HG02852 (cell line): ENCODE data around the gene POC1B.
A peak's percentile ranks its signal among the peaks of the same experiment; 100 is the strongest.

Experiments
- ATAC-seq: cut with Tn5 transposase; IDR thresholded peaks from one replicate; pipeline ENCODE4 v1.9.1; 2021; ENCODE audit warnings: mild to moderate bottlenecking, moderate library complexity; ENCODE audit not compliant: unreplicated experiment

POC1B gene

DNA sequence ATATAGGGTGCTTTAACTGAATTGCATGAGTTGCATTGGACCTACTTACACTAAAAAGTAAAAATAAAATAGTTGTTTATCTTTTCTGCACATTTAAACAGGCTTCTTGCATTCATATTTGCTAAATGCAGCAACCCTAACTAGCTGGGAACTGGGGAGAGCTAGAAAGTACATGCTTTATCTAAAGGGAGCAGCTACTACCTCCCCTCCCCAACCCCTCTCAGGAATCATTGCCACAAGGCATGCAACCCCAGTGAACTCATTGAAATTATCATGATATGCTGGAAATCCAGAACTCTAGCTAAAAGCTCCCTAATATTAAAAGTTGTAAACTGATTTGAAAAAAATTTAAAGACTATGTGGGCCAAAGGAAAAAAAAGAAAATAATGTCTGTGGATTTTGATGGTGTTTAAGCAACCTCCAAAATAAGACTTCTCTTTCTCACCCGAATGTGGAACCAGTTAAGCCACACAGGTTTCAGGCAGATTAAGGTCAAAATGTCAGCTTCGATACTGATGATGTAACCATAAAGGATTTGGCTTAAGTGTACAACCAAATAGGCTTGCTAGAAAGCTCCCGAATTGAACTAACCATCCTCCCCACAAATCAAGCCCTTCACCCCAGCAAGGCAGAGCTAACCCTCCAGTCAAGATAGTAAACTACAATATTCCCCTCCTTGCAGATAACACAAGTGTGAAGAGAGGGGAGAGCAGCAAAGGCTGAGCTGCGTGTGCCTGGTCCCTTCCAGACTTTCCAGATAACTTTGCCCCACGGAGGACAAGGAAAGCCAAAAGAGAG lies 13.8 kb upstream of the POC1B start:
- ATAC-seq = no peak

DNA sequence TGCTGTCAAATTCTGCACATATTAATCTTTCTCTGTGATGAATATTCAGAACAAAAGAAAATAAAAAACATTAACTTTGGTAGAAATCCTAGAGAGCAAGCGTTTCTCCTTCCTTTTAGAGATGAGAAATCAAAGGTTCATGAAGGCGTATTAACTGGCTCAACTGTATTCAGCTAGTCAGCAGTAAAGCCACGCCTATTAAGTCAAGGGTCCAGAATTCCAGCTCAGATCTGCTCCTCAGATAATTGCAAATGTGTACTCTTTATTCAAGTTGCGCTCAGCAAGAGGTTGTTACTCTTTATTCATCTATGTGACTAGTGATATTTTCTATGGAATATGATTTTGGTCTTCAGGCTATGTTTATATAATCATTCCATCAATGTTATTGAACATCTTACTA lies 13.1 kb upstream of the POC1B start:
- ATAC-seq = no peak

DNA sequence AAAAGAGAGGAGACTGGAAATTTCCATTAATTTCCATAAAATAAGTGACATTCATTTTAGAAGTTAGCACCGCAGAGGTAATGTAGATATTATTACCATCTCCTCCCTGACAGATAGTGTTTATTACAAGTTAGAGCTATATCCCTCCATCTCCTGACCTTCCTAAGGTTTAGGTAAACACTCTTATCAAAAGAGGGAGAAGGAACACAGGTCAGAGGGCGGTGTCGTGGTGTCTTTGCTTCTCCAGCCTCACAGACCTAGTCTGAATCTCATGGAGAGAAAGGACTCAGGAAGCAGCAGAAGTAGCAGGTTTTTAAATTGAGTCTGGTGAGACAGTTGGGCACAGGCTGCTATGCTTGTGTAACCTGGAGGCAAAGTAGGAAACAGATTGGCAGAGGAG lies 11.5 kb upstream of the POC1B start:
- ATAC-seq = no peak

DNA sequence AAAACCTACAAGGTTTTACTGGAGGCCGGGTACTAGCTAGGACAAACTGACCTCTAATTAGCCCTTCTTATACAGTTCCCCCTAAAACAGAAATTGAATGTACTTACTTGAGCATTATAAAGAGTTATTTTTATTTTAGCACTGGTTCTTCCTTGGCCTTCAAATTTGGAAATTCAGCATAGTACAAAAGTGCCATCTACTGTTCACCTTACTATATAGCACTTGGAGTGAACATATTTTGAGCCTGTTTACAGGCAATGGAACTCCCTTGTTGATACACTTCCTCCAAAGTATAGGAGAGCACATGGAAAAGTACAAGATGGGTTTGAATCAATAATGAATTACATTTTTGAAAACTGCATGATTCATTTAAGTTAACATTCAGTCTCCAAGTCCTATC lies 3.9 kb upstream of the POC1B start:
- peak; percentile 13 for ATAC-seq

DNA sequence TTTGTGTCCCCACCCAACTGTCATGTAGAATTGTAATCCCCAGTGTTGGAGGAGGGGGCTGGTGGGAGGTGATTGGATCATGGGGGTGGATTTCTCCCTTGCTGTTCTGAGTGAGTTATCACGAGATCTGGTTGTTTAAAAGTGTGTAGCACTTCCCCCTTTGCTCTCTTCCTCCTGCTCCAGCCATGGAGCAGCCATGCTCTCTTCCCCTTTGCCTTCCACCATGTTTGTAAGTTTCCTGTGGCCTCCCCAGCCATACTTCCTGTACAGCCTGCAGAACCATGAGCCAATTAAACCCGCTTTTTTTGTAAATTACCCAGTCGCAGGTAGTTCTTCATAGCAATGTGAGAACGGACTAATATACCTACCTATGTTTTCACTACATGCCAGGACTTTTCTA lies 2.6 kb upstream of the POC1B start:
- ATAC-seq = no peak

DNA sequence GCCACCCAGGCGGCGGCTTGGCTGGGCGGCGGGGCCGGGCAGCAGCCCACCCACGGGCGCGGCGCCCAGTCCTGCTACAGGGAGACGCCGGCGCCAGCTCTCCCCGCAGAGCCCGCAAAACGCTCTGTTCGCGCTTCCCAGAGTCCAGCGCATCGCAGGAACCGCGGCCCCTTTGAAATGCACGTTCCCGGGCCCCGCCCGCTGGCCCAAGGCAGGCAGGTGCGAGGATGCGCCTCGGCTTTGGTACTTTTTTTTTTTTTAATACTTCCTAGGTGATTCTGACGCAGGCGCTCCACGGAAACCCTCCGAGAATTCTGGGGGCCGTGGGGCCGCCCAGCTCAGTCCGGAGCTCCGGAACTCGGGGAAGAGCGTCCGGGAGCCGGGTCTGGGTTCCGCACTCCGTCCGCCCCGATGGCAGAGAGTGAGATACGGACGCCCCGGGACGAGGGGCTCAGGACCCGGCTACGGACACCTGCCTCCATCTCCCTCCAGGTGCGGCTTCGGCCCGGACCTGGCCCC lies 483 bp downstream of the POC1B start:
- ATAC-seq = peak; percentile 28

DNA sequence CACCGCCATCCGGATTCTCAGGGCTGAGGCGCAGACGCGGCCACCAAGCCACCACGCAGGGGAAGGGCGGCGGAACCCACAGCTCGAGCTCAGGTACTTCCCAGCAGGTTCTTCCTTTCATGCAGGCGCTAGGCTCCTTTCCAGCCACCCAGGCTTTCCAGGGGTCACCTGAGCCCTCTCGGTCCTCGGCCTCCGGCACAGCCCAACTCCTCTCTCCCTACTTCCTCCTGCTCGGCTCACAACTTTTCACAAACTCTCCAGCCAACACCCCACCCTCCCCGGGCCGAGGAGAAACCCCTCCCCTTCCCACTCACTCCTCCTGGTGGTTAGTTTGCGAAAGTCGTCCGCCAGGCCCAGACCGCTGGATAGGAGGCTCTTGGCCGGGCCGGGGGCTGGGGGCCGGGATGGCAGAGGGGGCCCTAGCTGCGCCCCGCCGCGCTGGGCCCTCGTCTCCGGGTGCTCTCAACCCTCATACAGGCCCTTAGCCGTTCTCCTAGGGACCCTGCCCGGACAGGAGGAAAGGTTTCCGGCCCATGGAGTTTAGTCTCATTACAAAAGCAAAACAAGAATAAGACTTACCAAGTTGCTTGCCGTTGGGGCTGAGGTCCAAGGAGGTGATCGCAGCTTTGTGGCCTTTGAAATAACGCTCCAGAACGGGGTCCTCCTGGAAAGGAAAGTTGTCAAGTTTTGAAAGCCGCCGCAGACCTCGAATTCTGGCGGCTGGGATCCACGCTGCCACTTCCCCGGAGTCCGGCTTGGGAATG lies 1.1 kb downstream of the POC1B start, which contains the start of gene GALNT4:
GALNT4 (minus strand) TSS at position 256 of the 764 bp plus-strand sequence; CDS start at position 9, 247 bp downstream.
- peak; percentile 73 for ATAC-seq

DNA sequence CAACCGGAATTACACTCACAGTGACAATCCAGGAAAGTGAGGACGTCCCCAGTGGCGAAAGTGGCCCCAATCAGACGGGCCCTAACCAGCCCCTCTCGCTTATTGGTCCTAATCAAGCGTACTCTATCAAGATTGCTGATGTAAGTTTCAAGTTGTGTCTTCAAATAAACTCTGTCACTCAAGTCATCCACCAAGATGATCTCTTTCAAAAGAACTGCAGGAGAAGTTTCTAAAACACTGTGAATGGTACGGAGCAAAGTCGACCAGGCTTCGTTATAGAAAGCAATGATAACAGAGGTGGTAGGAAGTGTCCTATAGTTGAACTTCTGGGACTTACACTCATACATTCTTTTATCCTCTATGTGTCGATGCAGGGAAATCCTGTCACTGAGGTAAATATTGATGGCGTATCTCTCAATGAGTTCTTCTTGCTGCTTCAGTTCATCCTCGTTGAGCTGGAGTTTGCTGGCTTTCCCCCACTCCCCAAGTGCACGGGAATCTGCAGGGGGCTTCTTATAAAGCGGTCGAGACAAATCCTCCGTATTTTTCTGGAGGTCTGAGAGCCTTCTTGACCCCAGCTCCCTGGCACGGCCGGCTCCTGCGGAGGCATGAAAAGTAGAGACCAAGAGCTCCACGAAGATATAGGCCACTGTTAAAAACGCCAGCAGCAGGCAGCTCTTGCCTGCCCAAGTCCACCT lies 1.9 kb downstream of the POC1B start:
- ATAC-seq = no peak

DNA sequence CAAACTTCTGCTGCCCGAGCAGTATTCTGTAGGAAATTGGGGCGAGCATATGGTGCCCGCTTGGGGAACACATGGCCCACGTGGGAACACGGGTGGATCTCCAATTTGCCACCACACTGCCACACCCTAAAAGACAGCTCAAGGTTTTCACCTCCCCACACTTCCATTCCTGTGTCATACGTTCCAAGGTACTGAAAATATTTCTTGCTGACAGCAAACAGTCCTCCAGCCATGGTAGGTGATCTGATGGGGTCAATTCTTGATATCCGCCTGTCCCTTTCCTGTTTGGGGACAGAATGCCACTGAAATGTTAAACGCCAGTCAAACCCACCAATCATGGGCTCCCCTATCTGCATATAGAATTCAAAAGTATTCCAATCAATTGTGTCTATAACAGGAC lies 2.5 kb downstream of the POC1B start:
- ATAC-seq = no peak

DNA sequence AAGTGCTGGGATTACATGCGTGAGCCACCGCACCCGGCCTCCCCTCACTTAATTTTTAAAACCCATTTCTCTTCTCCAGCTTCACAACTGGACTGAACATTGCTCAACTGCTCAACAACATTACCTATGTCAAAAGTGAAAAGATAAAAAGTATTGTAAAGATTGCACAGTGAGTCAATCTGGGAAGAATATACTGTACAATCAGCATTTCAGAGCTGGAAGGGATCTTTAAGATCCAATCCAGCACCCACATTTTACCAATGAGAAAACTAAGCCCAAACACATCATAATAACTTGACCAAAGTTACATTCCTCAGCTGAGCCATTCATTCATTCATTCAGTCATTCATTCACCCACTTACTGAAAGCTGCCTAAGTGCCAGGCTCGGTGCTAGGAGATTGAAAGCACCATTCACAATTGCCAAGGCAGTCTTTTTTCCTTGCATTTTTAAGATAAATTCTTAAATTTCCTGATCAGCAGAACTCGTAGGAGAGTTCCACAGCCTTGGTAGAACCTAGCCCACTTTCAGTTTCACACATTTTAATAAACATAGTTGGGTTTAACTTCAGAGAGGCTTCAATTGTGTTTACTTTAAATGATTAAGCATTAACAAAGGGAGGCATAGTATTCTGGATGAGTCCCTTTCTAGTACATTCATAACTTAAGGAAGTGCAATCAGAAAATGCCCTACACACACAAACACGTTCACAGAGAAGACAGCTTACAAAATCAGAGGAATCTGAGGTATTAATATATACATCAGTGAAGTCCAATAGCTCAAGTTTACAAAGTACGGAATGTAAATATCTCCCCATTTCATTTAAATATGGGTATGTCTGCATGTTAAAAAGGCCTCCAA lies 4.3 kb downstream of the POC1B start:
- ATAC-seq = no peak

DNA sequence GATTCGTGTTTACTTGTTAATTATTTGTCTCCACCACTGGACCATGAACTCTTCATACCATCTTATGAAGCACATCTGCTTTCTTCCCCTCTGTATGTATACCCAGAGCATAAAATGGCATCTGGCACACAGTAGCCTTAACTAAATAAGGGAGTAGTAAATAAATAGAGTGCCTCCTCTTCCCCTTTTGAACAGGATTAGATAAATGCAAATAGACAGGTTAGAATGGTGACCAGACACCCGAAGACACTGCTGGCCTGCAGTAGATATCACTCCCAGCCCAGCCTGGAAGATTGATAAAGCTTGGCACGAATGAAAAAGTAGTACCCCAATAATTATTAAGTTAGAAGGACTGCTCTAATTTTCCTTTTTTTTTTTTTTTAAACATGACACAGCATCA lies 8.1 kb downstream of the POC1B start:
- no peak for ATAC-seq

DNA sequence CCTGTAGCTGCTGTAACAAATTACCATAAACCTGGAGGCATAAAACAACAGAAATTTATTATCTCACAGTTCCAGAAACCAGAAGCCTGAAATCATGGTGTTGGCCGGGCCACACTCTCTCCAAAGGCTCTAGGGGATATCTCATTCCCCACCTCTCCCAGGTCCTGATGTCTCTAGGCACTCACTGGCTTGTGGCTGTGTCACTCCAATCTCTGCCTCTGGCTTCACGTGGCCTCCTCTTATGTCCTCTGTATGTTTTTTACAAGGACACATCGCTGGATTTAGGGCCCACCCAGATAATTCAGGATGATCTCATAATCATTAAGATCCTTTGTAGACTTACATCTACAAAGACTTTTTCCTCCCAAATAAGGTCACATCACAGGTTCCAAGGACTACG lies 9.2 kb downstream of the POC1B start:
- no peak for ATAC-seq

DNA sequence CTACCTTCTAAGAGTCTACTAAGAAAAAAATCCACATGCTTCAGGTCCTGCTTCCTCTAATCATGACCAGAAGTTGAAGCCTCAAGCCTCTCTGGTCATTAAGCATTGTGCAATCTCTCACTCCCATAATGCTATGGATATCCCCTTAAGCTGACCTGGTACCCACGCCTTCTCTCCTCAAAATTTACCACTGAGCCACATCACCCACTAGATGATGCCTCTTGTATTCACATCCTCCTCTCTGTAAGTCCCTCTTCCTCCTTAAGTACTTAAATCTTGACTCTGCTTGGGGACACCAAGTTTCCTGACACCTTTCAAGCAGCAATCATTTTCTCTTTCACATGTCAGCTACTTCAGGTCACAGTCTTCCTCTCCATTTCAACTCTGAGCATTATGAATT lies 11.1 kb downstream of the POC1B start:
- peak; percentile 73 for ATAC-seq

DNA sequence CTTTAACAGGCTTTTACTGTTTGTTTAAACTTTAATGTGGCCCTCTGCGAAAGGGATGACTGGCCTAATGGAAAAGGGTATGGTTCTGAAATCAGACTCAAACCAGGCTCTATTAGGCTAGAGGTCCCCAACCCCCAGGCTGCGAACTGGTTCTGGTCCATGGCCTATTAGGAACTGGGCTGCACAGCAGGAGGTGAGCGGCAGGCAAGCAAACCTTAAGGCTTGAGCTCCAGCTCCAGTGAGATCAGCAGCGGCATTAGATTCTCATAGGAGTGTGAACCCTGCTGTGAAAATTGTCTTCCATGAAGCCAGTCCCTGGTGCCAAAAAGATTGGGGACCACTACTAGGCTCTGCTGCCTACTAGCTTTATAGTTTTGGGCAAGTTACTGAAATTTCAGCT lies 12.3 kb downstream of the POC1B start:
- ATAC-seq = no peak

DNA sequence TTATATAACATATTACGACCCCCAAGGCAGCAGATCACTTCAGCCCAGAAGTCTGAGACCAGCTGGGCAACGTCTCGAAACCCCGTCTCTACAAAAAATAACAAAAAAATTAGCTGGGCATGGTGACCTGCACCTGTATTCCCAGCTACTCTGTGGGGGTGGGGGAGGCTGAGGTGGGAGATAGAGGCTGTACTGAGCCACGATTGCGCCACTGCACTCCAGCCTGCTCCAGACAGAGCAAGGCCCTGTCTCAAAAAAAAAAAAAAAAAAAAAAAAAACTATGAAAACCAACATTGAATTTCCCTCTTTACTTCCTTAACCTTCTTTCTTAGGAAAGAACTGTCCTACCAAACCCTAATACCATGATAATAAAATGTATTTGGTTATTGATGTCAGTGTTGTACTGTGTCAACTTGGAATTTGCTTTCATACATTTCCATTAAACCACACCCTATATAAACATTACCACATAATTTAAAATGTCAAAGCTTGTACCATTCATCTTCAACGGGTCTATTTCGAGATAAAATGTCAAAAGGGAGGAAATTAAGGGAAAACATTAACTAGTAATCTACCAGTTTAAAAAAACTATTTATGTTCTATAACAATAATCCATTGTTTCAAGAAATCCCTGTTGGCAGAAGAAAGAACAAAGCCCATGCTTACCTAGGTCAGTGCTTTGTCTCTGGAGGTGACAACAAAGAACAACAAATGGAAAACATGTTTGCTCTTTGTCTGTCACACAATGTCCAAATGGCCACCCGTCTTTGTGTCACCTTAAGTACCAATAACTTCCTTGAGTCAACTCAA lies 18.6 kb downstream of the POC1B start:
- no peak for ATAC-seq

DNA sequence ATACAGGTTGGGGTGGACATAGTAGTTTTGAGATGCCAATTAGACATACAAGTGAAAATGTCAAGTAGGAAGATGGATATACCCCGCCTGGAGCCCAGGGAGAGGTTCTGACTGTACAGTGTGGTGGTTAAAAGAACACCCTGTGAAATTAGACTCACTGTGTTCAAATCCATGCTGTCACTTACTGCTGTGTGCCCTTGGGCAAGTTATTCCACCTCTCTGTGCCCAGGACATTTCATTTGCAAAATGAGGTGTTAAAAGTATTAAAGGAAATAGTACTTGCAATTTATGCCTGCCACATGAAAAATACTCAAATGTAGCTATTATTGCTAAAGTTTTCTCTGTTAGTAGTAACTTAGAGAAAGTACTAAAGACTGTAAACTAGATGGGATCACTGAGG lies 19.8 kb downstream of the POC1B start:
- ATAC-seq = no peak

DNA sequence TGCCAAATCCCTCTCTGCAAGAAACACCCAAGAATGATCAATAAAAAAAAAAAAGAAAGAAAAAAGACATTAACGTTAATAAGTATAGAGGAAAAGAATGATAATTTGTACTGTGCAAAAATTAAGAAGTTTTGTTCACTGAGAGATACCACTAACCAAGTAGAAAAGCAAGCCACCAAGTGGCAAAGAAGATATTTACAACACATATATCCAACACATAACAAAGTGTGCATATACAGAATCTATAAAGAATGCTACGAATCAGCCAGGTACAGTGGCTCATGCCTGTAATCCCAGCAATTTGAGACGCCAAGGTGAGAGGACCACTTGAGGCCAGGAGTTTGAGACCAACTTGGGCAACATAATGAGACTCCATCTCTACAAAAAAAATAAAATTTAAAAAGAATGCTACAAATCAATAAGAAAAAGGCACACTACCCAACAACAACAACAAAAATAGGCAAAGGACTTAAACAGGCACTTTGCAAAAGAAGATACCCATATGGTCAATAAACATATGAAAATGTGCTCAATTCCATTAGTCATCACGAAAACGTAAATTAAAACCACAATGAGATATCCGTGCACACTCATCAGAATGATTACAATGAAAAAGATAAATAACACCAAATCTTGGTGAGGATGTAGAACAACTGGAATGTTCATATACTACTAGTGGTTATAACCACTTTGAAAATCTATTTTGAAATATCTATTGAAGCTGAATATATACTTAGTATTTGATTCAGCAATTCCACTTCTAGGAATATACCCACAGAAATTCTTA lies 21.1 kb downstream of the POC1B start:
- ATAC-seq = no peak

DNA sequence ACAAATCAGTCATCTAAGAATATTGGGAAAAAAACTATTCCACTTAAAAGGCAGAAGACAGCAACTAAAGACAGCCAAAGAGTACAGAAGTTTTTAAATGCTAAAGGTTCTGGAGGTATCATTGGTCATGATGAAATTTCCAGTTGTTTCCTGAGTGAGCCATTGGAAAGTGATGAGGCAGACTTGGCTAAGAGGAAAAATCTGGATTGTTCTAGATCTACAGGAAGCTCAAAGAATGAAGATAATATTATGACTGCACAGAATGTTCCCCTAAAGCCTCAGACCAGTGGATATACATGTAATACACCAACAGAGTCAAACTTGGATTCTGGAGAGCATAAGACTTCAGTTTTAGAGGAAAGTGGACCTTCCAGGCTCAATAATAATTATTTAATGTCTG lies 24.1 kb downstream of the POC1B start:
- ATAC-seq = no peak

DNA sequence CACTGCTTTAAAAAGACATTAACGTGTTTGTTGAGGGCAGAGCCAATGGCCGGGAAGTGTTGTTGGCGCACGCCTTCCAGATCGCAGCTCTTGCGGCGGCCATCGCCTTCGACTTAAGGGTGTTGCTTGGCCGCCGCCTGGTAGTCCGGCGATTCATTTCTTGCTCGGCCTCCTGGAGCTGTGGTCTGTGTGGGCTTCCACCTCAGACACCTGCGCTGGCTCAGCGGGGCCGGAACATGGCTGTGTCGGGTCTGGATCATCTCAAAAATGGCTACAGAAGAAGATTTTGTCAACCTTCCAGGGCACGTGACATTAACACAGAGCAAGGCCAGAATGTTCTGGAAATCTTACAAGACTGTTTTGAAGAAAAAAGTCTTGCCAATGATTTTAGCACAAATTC lies 26.0 kb downstream of the POC1B start:
- no peak for ATAC-seq
